ENCODE results near the gene HSPH1. TPM values are rescaled to one million over a fixed set of nuclear protein-coding genes. Genes with fewer than 3 reads are reported as not detected.
A peak's percentile ranks its signal among the peaks of the same experiment; 100 is the strongest.

Gene HSPH1
- total RNA-seq, 1 donor from 2014 or later, result 122 TPM

DNA sequence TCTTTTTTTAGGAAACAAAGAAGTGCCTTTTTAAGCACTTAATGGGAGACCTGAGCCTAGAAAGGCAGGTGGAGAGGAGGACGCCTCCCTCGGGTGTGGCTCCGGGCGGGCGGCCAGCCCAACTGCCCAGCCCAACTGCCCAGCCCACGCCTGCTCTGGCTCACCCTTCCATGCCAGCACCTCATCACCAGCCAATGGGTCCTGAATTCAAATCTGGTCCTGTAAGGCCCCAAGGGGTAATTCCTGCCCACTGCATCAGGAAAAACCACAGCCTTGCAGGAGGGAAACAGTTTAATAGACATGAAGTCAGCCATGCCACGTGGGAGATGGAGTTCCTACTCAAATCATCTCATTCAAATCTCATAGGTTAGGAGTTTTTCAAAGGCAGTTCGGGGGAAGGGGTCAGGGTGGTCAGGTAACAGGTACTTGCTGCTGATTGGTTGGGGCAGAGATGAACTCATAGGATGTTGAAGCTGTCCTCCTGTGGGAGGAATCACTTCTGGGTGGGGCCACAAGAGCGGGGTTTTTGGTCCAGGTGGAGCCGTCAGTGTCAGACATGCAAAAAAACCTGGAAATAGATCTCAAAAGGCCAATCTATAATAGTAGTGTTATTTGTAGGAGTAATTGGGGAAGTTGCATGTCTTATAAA is 64.9 kb downstream of the HSPH1 start:
- H3K4me3 Mint-ChIP-seq (ENCODE audit: low read depth), result no peak overlapping the region
- TF ChIP-seq, protein P1, sequence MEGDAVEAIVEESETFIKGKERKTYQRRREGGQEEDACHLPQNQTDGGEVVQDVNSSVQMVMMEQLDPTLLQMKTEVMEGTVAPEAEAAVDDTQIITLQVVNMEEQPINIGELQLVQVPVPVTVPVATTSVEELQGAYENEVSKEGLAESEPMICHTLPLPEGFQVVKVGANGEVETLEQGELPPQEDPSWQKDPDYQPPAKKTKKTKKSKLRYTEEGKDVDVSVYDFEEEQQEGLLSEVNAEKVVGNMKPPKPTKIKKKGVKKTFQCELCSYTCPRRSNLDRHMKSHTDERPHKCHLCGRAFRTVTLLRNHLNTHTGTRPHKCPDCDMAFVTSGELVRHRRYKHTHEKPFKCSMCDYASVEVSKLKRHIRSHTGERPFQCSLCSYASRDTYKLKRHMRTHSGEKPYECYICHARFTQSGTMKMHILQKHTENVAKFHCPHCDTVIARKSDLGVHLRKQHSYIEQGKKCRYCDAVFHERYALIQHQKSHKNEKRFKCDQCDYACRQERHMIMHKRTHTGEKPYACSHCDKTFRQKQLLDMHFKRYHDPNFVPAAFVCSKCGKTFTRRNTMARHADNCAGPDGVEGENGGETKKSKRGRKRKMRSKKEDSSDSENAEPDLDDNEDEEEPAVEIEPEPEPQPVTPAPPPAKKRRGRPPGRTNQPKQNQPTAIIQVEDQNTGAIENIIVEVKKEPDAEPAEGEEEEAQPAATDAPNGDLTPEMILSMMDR (IDR thresholded peaks at IDR 0.05; ENCODE audit: unreplicated experiment), result no peak
- no peak for DNase-seq (ENCODE audit: low spot score, unreplicated experiment)

DNA sequence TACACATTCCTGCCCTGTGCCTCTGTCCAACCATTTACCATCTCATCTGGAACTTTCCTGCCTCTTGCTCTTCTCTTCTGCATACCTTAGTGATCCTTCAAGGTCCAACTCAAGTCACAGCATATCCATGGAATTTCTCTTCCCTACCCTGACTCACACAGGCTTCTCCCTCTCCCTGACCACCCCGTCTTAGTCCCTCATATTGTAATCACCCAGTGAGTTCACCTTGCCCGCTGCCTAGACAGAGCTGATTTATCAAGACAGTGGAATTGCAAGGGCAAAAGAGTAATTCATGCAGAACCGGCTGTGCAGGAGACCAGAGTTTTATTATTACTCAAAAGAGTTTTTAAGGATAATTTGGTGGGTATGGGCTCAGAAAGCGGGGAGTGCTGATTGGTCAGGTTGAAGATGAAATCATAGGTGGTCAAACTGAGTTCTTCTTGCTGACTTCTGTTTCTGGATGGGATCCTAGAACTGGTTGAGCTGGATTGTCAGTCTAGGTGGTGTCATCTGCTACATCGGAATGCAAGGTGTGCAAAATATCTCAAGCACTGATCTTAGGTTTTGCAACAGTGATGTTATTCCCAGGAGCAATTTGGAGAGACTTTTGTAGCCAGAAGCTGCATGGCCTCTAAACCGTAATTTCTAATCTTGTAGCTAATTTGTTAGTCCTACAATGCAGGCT is 67.2 kb downstream of the HSPH1 start:
- Mint-ChIP-seq H3K36me3 (ENCODE audit: insufficient read depth) (no peaks in the 10 kb centered on the region), H3K9me3 (ENCODE audit: low read depth) (no peaks in the 10 kb centered on the region), H3K4me3 (ENCODE audit: low read depth) (no peak overlapping the region), H3K27ac (no peak overlapping the region), H3K27me3 (peaks cover 84% of the 10 kb centered on the region), H3K4me1 (ENCODE audit: low read depth) (peaks cover 21% of the 10 kb centered on the region)
- DNase-seq (ENCODE audit: low spot score, unreplicated experiment), result no peak
- TF ChIP-seq, protein P1 (IDR thresholded peaks at IDR 0.05; ENCODE audit: unreplicated experiment), result no peak

More for the DNA sequence above, 64.9 kb downstream of the HSPH1 start:
- H3K27ac Mint-ChIP-seq, result no peak overlapping the region
- H3K4me1 Mint-ChIP-seq (ENCODE audit: low read depth), result peaks cover 10% of the 10 kb centered on the region
- H3K27me3 Mint-ChIP-seq, result peaks cover 89% of the 10 kb centered on the region
- H3K9me3 Mint-ChIP-seq (ENCODE audit: low read depth), result no peaks in the 10 kb centered on the region
- H3K36me3 Mint-ChIP-seq (ENCODE audit: insufficient read depth), result no peaks in the 10 kb centered on the region

DNA sequence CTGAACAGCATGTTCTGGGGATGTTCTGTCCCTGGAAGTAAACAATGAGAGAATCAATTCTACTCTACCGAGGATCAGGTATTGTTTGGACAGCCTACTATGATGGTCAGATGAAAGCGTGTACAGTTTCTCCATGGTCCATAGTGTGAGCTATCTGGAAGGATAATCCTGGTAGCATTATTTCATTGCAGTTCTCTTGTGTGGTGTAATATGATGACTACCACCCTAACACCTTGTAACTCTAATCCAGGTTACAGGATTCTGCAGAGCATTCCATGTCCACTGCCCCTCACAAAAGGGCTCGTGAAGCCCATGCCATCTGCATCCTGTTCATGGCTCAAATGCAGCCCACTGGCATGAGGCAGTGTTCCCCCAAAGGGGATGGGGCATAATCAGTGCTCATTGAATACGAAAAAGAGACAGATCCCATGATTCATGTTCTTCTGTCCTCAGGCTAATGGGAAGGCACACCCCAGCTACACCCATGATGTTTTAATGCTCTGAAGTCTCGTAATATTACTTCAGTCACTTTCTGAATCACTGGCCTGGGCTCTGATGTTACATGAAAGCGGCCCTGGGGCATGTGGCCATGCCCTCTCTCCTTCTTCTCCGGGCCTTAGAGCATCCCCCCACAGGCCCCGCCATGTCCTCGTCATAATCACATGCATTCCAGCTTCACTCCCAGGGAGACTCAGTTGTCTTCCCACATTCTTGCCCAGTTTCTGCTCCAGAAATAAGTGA is 68.4 kb downstream of the HSPH1 start:
- TF ChIP-seq, protein P1 (IDR thresholded peaks at IDR 0.05; ENCODE audit: unreplicated experiment), result no peak
- Mint-ChIP-seq H3K36me3 (ENCODE audit: insufficient read depth) (no peaks in the 10 kb centered on the region), H3K4me3 (ENCODE audit: low read depth) (no peak overlapping the region), H3K27me3 (peaks cover 83% of the 10 kb centered on the region), H3K4me1 (ENCODE audit: low read depth) (peaks cover 22% of the 10 kb centered on the region), H3K9me3 (ENCODE audit: low read depth) (no peaks in the 10 kb centered on the region), H3K27ac (no peak overlapping the region)
- DNase-seq (ENCODE audit: low spot score, unreplicated experiment), result no peak

DNA sequence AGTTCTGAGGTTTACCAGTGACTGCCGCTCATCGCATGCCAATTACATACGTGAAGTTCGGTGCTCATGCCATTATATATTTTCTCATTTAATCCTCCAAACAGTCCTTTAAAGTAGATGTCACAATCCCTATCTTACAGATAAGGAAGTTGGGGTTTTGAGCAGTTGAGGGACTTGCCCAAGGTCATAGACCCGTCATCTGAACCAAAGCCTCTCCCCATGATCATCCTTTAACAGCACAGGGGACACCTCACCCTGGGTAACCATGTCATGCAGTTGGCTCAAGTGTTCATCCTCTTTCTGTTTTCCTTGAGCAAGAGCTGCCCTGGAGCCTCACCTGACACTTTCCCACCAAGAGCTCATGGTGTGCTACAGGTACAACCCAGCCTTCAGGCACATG is 69.1 kb downstream of the HSPH1 start:
- TF ChIP-seq, protein P1 (IDR thresholded peaks at IDR 0.05; ENCODE audit: unreplicated experiment), result no peak
- no peak for DNase-seq (ENCODE audit: low spot score, unreplicated experiment)
- H3K4me1 Mint-ChIP-seq (ENCODE audit: low read depth), result peaks cover 22% of the 10 kb centered on the region
- H3K27me3 Mint-ChIP-seq, result peaks cover 81% of the 10 kb centered on the region
- H3K4me3 Mint-ChIP-seq (ENCODE audit: low read depth), result no peak overlapping the region
- H3K9me3 Mint-ChIP-seq (ENCODE audit: low read depth), result no peaks in the 10 kb centered on the region
- no peaks in the 10 kb centered on the region for H3K36me3 Mint-ChIP-seq (ENCODE audit: insufficient read depth)
- H3K27ac Mint-ChIP-seq, result no peak overlapping the region

DNA sequence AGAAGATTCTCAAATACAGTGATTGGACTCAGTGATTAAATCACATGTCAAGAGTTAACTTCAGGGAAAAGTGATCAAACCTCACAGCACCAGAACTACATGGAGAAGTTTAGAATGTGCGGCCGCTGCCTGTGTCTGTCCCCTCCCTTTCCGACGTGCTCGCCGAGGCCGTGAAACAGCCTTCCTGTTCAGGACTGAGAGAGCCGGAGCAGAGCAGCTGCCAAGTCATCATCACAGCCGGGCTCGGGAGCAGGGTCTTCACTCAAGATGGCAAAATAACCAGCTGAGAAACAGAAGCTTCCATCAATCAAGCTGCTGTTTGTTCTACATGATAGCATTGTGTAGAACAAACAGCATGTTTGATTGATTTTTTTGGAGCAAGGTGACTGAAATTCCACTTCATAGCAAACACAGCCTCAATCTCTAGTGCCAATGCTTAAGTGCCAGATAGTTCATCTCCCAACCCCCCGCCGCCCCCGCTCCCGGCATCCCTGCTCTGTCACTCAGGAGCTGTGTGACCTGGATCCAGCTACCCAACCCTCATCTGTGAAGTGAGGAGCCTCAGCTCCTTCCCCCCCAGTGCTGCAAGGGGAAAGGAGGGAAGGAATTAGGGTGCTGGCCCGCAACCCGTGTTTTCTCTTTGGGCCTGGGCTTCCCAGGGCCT is 70.6 kb downstream of the HSPH1 start:
- Mint-ChIP-seq H3K27ac (peak overlapping the region; percentile 88), H3K4me1 (ENCODE audit: low read depth) (peaks cover 26% of the 10 kb centered on the region), H3K4me3 (ENCODE audit: low read depth) (peak overlapping the region; percentile 52), H3K27me3 (peaks cover 82% of the 10 kb centered on the region), H3K9me3 (ENCODE audit: low read depth) (no peaks in the 10 kb centered on the region), H3K36me3 (ENCODE audit: insufficient read depth) (no peaks in the 10 kb centered on the region)
- DNase-seq (ENCODE audit: low spot score, unreplicated experiment), result peak; percentile 23
- TF ChIP-seq, protein P1 (IDR thresholded peaks at IDR 0.05; ENCODE audit: unreplicated experiment), result no peak
